AG20443 (cell line): ENCODE results near the gene GGN.
"Not testable (repeated sequence)": the region's sequence is repeated elsewhere in the genome, so short reads cannot be mapped to it uniquely, and the experiment has no call there.

Experiments
- DNase-seq: peaks from one replicate; pipeline ENCODE4 v3.0.0; 2012; ENCODE audit warnings: low spot score, mixed read lengths

GGN gene

DNA sequence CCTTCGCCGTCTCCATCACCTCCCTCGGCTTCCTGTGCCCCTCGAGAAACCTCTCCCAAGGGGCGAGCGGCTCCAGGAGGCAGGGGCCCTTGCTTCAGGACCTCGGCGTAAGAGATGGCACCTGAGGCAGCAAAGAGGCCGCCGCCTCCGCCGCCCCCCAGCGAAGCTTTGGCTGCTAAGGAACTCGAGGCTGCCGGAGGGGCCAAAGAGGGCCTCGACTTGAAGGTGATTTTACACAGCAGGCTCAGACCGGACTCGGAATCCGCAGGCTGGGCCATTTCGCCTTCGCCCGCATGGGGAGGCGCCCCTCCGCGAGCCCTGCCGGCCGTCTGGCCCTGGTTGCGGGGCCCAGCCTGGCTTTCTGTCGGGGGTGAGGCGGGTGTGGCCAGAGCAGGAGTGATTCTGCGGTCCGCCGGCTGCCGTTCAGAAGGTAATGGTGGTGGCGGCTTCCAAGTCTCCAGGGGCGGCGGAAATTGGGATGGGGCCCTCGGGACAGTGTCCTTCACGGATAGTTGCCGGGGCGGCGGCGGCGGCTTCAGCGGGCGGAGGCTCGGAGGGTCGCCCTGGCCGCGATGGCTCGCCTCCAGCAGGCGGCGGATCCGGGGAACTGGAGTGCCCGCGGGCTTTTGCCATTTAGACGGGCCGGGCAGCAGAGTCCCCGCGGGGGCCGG lies 1.4 kb downstream of the GGN start:
- DNase-seq = no peak

DNA sequence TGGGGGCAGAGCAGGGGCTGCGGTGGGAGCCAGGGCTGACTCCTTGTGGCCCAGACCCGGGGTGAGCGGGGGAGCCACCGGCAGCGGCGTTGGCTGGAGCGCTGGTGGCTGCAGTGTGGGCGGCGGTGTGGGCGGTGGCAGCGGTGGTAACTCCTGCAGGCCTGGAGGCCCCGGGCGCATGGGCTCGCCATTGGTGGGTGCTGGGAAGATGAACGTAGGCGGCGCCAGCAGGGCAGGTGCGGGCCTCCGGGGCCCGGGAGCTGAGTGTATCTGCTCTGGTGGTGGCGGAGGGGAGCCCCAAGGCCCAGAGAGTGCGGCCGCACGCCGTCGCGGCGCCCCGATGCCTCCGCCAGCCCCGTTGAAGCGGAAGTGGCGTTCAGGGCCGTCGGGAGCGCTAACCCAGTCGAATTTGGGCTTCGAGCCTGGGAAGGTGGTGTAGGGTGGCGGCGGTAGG lies 2.0 kb downstream of the GGN start:
- no peak for DNase-seq

DNA sequence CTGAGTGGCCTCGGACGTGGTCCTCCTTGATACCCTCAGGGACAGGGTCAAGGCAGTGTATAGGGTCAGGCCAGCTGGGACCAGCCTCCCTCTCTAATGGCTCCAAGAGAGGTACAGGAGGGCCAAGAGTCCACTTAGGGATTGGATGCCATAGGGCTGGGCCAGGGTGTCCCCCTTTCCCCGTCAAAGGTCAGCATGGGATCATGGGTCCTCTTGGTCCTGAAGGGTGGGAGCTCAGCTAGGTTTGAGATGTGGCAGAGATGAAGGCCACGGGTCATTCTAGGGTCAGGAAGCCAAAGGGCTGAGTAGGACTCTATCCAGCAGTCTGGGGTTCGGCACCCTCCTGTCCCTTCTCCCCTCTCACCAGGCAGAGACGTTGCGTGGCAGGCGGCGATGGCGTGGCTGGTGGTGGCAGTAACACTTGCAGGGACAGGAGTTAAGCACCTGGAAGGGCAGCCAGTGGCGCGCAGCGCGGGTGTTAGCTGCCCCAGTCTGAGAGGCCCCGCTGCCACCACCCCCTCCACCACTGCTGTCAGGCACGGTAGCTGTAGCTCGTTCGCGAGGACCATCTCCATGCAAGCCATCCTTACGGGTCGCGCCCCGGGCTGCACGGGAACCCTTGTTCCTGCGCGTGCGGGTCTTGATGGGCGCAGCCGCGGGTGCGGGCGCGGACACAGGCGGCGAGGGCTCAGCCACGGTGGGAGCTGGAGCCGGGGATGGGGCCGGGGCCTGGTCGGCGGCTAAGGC lies 2.6 kb downstream of the GGN start:
- no peak for DNase-seq

DNA sequence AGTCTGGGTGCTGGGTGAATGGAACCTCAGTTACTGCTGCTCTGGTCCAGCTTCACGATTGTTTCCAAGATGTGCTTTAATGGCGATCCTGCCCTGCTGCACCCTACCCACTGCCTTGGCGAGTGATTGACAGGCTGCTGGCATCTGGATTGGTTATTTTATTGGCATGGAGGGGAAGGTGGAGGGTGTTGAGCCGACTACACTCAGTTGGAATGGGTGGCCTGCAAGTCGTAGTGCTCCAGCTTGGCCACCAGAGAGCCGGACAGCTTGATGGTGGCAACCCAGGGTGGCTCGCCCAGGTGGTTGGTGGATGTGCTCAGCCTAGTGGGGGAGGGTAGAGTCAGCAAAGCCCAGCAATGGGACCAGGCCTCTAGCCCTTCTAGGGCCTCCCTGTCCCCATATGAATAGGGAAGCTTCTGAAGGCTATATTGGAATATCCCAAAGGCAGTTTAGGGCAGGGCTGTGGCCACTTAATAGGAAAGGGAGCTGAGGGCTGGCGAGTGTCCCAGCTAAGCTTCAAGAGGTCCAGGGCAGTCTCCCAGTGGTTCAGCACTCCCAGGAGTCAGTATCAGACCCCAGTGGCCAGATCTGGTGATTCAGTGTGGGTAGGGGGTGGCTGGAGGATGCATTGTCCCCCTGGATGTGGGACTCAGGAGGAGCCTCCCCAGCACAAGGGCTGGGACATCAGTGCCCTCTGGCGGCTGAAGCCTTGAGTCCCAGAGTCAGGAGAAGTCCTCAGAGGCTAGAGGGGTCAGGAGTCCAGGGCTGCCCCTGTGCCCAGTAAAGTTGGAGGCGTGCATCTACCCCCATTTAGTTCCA lies 3.4 kb downstream of the GGN start:
- no peak for DNase-seq

DNA sequence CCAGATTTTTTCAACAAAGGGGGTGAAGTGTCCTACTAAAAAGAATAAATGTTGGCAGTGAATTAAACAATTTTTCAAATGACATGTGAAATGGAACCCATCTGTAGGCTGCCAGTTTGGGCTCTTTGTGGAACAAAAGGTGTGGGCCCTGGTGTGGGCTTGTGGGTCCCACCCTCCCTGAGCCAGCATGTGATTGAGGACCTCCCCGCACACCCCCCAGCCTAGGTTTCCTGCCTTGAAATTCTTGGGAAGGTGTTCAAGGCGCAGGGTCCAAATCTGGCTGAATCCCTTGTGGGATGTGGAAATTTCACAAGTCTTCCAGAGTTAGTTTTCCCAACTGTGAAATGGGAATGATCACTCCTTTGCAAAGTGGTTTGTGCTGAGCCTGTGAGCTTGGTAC lies 4.1 kb downstream of the GGN start:
- DNase-seq = no peak

DNA sequence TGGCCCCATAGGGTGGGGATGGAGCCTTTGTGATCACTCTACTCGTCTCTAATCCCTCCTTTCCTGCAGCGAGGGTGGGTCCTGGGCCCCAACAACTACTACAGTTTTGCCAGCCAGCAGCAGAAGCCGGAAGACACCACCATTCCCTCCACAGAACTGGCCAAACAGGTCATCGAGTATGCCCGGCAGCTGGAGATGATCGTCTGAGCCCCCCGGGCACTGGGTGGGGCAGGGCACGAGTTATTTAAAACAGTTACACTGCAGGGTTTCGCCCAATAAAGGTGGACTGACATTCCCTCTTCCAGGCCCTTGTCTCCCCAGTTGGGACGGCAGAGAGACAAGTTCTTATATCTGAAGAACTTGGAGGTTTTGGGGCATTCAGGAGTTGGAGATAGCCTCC lies 4.7 kb downstream of the GGN start:
- DNase-seq = no peak

DNA sequence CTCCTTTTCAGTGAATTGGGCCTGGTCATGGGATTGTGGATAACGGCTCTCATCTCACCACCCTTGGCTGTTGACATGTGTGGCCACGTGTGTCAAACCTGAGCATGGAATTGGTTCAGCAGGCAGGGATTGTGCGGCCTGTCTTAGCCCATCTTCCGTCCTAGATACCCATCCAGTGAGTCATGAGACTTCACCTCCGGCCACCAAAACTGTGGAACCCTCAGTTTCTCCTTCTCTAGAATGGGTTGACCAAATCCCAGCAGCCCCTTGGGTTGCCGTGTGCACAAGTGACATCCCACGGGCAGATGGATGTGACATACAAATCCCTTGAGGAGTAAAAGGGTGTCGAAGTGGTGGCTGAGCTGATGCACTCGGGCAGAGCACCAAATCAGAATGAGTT lies 6.7 kb downstream of the GGN start:
- DNase-seq = no peak

DNA sequence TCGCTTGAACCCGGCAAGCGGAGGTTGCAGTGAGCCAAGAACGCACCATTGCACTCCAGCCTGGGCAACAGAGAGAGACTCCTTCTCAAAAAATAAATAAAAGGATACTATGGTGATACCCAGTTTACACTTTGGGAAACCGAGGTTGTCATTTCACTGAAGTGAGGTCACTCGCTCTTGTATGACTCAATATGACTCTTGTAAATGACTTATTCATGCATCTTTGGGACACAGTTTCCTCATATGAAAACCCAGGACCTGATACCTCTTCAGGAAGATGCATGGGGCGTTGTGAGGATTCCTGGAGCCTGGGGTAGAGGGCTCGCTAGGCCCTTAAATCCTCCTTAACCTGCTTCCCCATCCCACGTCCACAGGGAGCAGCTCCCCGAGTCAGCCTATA lies 9.0 kb downstream of the GGN start:
- DNase-seq = no peak

DNA sequence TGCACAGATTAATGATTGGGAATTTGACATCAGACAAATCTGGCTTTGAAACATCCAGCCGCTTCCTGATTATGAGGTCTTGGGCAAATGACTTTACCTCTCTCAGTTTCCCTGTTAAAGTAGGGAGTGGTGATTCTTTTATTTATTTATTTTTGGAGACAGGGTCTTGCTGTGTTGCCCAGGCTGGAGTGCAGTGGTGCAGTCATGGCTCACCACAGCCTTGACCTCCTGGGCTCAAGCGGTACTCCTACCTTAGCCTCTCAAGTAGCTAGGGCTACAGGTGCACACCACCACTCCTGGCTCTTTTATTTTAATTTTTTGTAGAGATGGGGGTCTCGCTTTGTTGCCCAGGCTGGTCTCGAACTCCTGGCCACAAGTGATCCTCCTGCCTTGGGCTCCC lies 10.8 kb downstream of the GGN start:
- DNase-seq = no peak

DNA sequence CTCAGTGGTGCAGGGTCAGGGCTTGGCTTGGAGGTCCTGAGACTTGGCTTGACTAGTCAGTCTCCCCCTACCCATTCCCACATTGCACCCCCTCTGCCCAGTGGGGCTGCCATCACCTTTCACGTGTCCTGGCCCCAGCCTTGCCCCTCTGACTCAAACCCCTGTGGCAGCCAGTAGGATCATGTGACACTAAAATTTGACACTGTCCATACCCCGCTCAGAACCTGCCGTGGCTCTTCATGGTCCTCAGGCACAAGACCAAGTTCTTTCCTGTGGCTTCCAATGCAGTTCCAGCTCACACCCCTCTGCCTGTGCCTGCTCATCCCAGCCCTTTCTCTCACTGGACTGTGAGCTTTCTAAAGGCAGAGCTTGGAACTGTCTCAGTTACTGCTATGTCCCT lies 11.3 kb downstream of the GGN start:
- no peak for DNase-seq

DNA sequence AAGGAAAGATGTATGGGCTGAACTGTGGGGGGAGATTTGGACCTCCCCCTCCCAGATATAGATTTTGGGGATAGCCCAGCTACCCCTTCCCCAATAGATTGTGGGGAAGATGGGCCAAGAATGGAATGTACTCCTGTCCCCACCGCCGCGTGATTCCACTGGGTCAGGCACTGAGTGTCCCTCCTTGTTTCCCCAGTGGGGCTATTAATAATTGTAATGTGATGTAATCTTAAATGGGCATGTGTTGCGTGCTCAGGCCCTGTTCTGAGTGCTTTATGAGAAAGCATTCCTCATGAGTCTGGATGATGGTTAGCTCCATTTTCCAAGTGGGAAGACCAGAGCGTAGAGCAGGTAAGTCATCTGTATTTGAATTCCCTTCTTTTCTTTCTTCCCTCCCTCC lies 12.1 kb downstream of the GGN start:
- peak; percentile 43 for DNase-seq

DNA sequence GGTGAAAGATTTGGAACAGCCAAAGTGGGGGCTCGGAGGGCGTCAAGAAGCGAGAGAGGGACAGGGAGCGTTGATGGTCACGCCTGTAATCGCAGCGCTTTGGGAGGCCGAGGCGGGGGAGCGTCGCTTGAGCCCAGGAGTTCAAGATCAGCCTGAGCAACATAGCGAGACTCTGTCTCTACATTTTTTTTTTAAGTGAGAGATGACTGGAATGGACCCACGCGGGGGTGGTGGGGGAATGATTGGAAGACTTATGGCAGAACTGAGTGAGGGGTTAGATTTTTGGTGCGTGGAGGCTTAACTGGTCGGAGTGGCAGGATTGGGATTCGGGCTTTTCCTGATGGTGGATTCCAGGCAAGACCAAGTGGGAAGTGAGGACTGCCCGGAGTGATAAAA lies 12.7 kb downstream of the GGN start:
- DNase-seq = no peak

DNA sequence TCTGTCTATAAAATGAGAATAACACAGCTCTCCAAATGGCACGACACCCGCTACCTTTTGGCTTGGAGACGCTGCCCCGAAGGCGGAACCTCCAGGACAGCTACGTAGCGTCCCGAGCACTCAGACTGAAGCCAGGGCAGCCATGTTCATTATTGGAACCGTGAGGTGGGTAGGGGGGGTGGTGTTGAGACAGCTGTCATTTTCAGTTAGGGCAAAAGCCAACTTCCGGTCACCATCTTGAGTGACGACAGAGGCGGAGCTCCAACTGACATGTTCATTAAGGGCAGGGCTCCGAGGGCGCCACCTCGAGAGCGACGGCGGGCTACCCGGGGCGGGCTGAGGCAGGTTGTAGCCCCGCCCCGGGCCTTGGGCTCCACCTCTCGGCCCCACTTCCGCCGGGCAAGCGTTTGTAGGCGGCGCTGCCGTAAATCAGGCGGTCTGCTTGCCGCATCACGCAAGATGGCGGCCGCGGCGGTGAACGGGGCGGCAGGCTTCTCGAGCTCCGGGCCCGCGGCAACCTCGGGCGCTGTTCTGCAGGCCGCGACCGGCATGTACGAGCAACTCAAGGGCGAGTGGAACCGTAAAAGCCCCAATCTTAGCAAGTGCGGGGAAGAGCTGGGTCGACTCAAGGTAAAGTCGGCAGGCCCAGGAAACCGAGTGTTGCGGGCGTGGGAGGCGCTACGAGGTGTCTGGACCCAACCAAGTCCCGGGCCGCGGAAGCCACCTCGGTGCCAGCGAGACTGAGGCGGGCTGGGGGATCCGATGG lies 13.3 kb downstream of the GGN start, which contains the start of gene PSMD8:
Gene PSMD8, plus strand, starts transcription at position 240 of the 766 bp plus-strand sequence. Its CDS starts 31 bp downstream, at position 271.
- DNase-seq = peak; percentile 98

DNA sequence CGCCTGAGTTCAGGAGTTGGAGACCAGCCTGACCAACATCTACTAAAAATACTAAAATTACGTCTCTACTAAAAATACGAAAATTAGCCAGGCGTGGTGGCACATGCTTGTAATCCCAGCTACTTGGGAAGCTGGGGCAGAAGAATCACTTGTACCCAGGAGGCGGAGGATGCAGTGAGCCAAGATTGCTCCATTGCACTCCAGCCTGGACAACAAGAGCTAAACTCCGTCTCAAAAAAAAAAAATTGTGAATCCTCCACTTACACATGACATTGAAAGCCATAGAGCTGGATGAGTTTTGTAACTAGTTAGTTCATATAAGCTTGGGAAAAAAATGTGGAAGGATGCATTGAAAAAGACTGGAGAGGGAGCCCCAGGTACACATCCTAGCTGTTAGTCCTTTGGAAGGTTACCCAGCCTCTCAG lies 13.9 kb downstream of the GGN start:
- no peak for DNase-seq

DNA sequence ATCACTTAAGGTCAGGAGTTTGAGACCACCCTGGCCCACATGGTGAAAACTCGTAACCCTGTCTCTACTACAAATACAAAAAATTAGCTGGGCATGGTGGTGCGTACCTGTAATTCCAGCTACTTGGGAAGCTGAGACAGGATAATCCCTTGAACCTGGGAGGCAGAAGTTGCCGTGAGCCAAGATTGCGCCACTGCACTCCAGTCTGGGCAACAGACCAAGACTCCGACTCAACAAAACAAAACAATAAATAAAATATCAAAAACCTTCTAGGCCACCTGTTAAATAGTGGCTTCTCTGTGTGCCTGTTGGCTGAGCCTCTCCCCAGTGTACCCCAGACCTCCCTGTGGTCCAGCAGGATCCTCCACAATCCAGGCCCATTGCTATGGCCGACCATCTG lies 16.8 kb downstream of the GGN start:
- no peak for DNase-seq

DNA sequence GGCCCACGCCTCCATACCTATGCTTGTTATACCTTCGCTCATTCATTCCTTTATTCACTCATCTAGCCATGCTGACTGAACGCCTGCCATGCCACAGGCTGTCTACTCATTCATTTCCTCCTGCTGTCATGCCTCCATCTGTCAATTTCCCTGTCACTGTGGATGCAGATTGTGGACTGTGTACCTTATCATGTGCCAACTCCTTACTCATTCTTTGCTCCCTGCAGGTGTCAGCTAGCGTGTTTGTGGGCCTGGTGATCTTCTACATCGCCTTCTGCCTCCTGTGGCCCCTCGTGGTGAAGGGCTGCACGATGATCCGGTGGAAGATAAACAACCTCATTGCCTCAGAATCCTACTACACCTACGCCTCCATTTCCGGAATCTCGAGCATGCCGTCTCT lies 17.5 kb downstream of the GGN start:
- no peak for DNase-seq

DNA sequence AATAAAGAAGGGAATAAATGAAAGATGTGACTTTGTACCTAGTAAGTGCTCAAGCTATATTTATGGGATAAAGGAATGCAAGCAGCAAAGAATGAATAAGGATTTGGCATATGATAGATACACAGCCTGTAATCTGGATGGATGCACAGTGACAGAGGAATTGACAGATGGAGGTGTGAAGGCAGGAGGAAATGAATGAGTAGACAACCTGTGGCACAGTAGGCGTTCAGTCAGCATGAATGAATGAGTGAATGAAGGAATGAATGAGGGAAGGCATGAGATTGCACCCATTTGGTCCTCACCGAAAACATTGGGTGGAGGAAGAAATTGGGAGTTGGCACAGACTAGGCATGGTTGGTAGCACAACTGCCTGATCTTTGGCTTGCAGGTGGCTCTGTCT lies 18.2 kb downstream of the GGN start:
- no peak for DNase-seq

DNA sequence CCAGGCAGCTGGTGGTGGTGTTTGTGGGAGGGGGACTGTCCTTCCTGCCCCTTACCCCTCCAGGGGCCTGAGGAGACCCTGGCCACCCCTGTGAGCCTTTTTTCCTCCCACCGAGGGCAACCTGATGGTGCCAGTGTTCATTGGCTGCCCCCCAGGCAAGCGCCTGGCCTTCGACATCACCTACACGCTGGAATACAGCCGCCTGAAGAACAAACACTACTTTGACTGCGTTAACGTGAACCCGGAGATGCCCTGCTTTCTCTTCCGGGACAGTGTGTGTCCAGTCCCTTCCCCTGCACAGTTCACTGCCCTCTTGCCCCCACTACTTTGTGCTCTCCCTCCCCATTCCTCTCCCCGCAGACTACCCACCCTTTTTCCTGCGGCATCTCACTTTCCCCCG lies 20.8 kb downstream of the GGN start:
- no peak for DNase-seq

DNA sequence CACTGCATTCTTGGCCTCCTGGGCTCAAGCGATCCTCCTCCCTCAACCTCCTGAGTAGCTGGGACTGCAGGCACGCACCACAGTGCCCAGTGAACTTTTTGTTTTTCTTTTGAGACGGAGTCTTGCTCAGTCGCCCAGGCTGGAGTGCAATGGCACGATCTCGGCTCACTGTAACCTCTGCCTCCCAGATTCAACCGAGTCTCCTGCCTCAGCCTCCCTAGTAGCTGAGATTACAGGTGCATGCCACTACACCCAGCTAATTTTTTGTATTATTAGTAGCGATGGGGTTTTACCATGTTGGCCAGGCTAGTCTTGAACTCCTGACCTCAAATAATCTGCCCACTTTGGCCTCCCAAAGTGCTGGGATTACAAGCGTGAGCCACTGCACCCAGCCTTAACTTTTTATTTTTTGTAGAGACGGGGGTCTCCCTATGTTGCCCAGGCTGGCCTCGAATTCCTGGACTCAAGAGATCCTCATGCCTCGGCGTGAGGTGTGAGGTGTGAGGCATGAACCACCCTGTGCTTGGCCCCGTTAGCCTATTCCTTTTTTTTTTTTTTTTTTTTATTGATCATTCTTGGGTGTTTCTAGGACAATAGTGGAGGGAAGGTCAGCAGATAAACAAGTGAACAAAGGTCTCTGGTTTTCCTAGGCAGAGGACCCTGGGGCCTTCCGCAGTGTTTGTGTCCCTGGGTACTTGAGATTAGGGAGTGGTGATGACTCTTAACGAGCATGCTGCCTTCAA lies 24.7 kb downstream of the GGN start:
- not testable (repeated sequence) for DNase-seq

DNA sequence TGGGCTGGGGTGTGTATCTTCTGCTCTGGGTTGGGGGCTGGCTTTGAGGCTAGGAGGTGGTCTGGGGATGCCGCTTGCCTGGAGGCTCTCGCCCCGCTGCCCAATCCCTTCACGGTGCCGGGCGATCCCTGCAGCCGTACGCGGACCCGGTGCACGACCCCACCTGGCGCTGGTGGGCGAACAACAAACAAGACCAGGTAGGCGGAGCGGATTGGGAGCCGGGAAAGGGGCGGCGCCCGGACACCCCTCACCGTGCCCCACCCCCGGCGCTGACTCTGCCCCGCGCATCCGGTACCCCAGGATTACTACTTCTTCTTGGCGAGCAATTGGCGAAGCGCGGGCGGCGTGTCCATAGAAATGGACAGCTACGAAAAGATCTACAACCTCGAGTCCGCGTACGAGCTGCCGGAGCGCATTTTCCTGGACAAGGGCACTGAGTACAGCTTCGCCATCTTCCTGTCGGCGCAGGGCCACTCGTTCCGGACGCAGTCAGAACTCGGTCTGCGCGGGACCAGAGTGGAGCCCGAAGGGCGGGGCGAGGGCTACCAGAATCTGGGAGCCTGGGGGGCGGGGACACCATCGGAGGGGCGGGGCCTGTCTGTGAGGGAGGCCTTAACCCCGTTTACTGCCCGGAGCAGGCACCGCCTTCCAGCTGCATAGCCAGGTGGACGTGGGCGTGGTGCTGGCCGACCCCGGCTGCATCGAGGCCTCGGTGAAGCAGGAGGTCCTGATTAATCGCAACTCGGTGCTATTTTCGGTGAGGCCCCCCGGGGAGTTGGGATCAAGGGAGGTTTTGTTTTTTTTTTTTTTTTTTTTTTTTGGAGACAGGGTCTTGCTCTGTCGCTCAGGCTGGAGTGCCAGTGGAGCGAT lies 25.5 kb downstream of the GGN start:
- DNase-seq = peak; percentile 90
